Measurements from ENCODE around the gene HTR3B. TPM values are rescaled to one million over a fixed set of nuclear protein-coding genes. Genes with fewer than 3 reads are reported as not detected.

Gene HTR3B
- total RNA-seq, 4 donors from 2014 or later = 0.76 TPM; not detected in 3

GRCh38 chr11:113986351-113987140 is 82.0 kb downstream of the HTR3B start:
- H3K27ac ChIP-seq = no peak overlapping the region
- DNase-seq = no peak
- H3K4me1 ChIP-seq = no peaks in the 10 kb centered on the region
- TF ChIP-seq POLR2A (IDR thresholded peaks at IDR 0.05) (no peak), CTCF (IDR thresholded peaks at IDR 0.05) (no peak)
- H3K4me3 ChIP-seq = no peak overlapping the region
- H3K9me3 ChIP-seq = no peaks in the 10 kb centered on the region
- H3K27me3 ChIP-seq = no peaks in the 10 kb centered on the region
- H3K36me3 ChIP-seq = no peaks in the 10 kb centered on the region

DNA sequence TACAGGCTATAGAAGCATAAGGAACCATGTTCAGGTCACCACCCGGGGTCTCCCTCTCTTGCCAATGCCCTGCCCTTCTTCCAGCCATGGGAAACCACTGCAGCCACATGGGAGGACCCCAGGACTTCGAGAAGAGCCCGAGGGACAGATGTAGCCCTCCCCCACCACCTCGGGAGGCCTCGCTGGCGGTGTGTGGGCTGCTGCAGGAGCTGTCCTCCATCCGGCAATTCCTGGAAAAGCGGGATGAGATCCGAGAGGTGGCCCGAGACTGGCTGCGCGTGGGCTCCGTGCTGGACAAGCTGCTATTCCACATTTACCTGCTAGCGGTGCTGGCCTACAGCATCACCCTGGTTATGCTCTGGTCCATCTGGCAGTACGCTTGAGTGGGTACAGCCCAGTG is 84.8 kb downstream of the HTR3B start:
- Histone ChIP-seq H3K27ac (no peak overlapping the region), H3K27me3 (no peaks in the 10 kb centered on the region), H3K4me3 (no peak overlapping the region), H3K36me3 (no peaks in the 10 kb centered on the region), H3K4me1 (no peaks in the 10 kb centered on the region), H3K9me3 (no peaks in the 10 kb centered on the region)
- DNase-seq = no peak
- TF ChIP-seq POLR2A (IDR thresholded peaks at IDR 0.05) (no peak), CTCF (IDR thresholded peaks at IDR 0.05) (no peak)

- Histone ChIP-seq H3K9me3 (no peaks in the 10 kb centered on the region), H3K27ac (no peak overlapping the region), H3K27me3 (no peaks in the 10 kb centered on the region), H3K4me3 (no peak overlapping the region), H3K36me3 (no peaks in the 10 kb centered on the region), H3K4me1 (no peaks in the 10 kb centered on the region)
- TF ChIP-seq CTCF (IDR thresholded peaks at IDR 0.05) = no peak
- TF ChIP-seq POLR2A (IDR thresholded peaks at IDR 0.05) = no peak
- DNase-seq = no peak
Observed at GRCh38 chr11:113989916-113990315, 85.3 kb downstream of the HTR3B start.

DNA sequence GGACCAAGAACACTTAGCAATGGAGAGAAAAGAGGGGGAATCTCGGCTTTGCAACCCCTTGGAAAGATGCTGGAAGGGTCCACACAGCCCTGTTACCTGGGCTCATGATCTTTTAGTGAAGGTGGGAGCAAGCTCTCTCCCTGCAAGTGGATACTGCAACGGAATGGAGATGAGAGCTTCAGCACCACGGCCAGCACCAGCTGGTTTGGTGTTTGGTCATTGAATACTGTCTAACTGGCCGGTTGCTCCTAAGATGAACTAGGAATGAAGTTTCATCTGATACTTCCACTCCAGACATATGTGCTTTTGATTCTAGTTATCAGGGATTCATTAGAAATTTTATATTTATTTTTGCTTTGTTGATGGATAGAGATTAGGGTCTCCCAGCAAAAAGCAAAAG is 86.6 kb downstream of the HTR3B start:
- Histone ChIP-seq H3K4me1 (no peaks in the 10 kb centered on the region), H3K4me3 (no peak overlapping the region), H3K27ac (no peak overlapping the region), H3K27me3 (no peaks in the 10 kb centered on the region), H3K36me3 (no peaks in the 10 kb centered on the region), H3K9me3 (no peaks in the 10 kb centered on the region)
- TF ChIP-seq CTCF (IDR thresholded peaks at IDR 0.05) = no peak
- no peak for TF ChIP-seq POLR2A (IDR thresholded peaks at IDR 0.05)
- DNase-seq = no peak

- TF ChIP-seq POLR2A (IDR thresholded peaks at IDR 0.05) (no peak), CTCF (IDR thresholded peaks at IDR 0.05) (no peak)
- no peaks in the 10 kb centered on the region for H3K36me3 ChIP-seq
- H3K27me3 ChIP-seq = no peaks in the 10 kb centered on the region
- no peaks in the 10 kb centered on the region for H3K9me3 ChIP-seq
- DNase-seq = no peak
- no peak overlapping the region for H3K4me3 ChIP-seq
- no peak overlapping the region for H3K27ac ChIP-seq
- H3K4me1 ChIP-seq = no peaks in the 10 kb centered on the region
Observed at GRCh38 chr11:113991718-113992458, 87.3 kb downstream of the HTR3B start.

Measured in Peyer's patch (tissue), 4 donors.